ENCODE data around the gene DICER1.

- TF ChIP-seq POLR2A (IDR thresholded peaks at IDR 0.05) (no peak), CTCF (IDR thresholded peaks at IDR 0.05) (no peak)
Measured at GRCh38 chr14:95078867-95079266, 78.5 kb downstream of the DICER1 start.
